K562 (cell line): ENCODE results near the gene KCTD15. TPM values are rescaled to one million over a fixed set of nuclear protein-coding genes. Genes with fewer than 3 reads are reported as not detected.

Experiments used
- ATAC-seq: fragments of 200-7000 bp; cut with Tn5 transposase; 3 replicates; pipeline ENCODE4 v1.9.1; 2020; ENCODE audit warnings: moderate library complexity
- BruUV-seq: library from RNA; stranded (reverse); fragments of 400-500 nt; replicated peaks from 2 replicates; lab custom pipeline; 2021; lab: Mats Ljungman, UMichigan
- CTCF ChIA-PET: fragments of 300-600 bp; formaldehyde crosslinking; extraction: SDS; loops from one replicate; lab custom pipeline; 2021; ENCODE audit warnings: low intra/inter-chr PET ratio; lab: Yijun Ruan, JAX
- POLR2A ChIA-PET: fragments of 300-600, 350-650 bp; sonication (Branson Sonifier 250); formaldehyde crosslinking; extraction: SDS; loops from one replicate; lab custom pipeline; 2021; ENCODE audit warnings: antibody characterized with exemption, inconsistent platforms; lab: Yijun Ruan, JAX
- DNase-seq, 4 experiments: peaks; one replicate each; pipeline versions ENCODE4 v3.0.0 to v3.0.0-alpha.2; 2011 to 2018; ENCODE audit warnings: low spot score in 3 of 4, mixed read lengths in 3 of 4; ENCODE audit errors: extremely low read depth in 1 of 4
- FAIRE-seq: peaks from 2 replicates; lab custom pipeline; 2011; peaks lifted over from hg19 to GRCh38; lab: Jason Lieb, UNC
- H2AFZ ChIP-seq: 2 replicates; pipeline ENCODE4 v1.6.0; 2011; ENCODE audit warnings: low read depth, low read length, control low read depth, inconsistent platforms
- H3K27ac ChIP-seq: fragments of 200-600 bp; 3 replicates; pipeline ENCODE4 v1.8.0; 2011; ENCODE audit warnings: low read depth, mild to moderate bottlenecking, control low read depth, inconsistent platforms, low read length, moderate library complexity, mixed read lengths; ENCODE audit errors: extremely low read depth
- H3K27me3 ChIP-seq, 2 experiments: fragments of 300-600 bp in 1 of 2; 2 replicates in 1 of 2; 3 replicates in 1 of 2; pipeline versions ENCODE4 v1.6.0 to v1.8.0; 2011; ENCODE audit warnings: inconsistent platforms in 2 of 2, low read length in 2 of 2, mild to moderate bottlenecking in 1 of 2, mixed read lengths in 1 of 2, moderate library complexity in 1 of 2; ENCODE audit not compliant: control insufficient read depth in 2 of 2, insufficient read depth in 2 of 2
- H3K36me3 ChIP-seq: fragments of 300-600 bp; 3 replicates; pipeline ENCODE4 v1.8.0; 2011; ENCODE audit warnings: mild to moderate bottlenecking, low read length, inconsistent platforms; ENCODE audit not compliant: control insufficient read depth, insufficient read depth
- H3K4me1 ChIP-seq, 2 experiments: fragments of 200-600 bp in 1 of 2; replicated peaks in 1 of 2; 2 replicates in 1 of 2; 3 replicates in 1 of 2; pipeline versions ENCODE4 v1.5.1 to v1.8.0; 2011; ENCODE audit warnings: inconsistent platforms in 2 of 2, low read length in 2 of 2, mild to moderate bottlenecking in 1 of 2, mixed read lengths in 1 of 2, moderate library complexity in 1 of 2; ENCODE audit not compliant: control insufficient read depth in 2 of 2, insufficient read depth in 2 of 2
- H3K4me2 ChIP-seq: 2 replicates; pipeline ENCODE4 v1.6.1; 2011; ENCODE audit warnings: low read length, control low read depth, inconsistent platforms, mixed read lengths; ENCODE audit not compliant: insufficient read depth
- H3K4me3 ChIP-seq: fragments of 200-600 bp; sonication (generic), shearing (Covaris generic); 2 replicates; pipeline ENCODE4 v1.5.1; 2016; ENCODE audit warnings: control low read depth, inconsistent platforms
- H3K79me2 ChIP-seq: fragments of 200-600 bp; 3 replicates; pipeline ENCODE4 v1.8.0; 2011; ENCODE audit warnings: low read length, inconsistent platforms; ENCODE audit not compliant: control insufficient read depth, insufficient read depth
- H3K9ac ChIP-seq, 2 experiments: 2 replicates each; pipeline versions ENCODE4 v1.6.0 to v1.6.1; 2011; ENCODE audit warnings: low read depth in 2 of 2, low read length in 2 of 2, control low read depth in 1 of 2, inconsistent platforms in 1 of 2, mild to moderate bottlenecking in 1 of 2, mixed read lengths in 1 of 2; ENCODE audit not compliant: insufficient read depth in 1 of 2
- H3K9me1 ChIP-seq: one replicate; pipeline ENCODE4 v1.6.0; 2011; ENCODE audit warnings: inconsistent platforms, mild to moderate bottlenecking, low read length, moderate library complexity; ENCODE audit not compliant: control insufficient read depth, insufficient read depth
- H3K9me3 ChIP-seq: replicated peaks from 2 replicates; pipeline ENCODE4 v1.5.1; 2011; ENCODE audit warnings: low read depth, low read length, inconsistent platforms; ENCODE audit not compliant: control insufficient read depth, insufficient read depth
- H4K20me1 ChIP-seq: replicated peaks from 2 replicates; pipeline ENCODE4 v1.6.1; 2011; ENCODE audit warnings: low read length, inconsistent platforms, mixed read lengths; ENCODE audit not compliant: control insufficient read depth, insufficient read depth
- BHLHE40 ChIP-seq: IDR thresholded peaks from 2 replicates; pipeline ENCODE4 v1.6.1; 2011; ENCODE audit warnings: low read length, improper control_type of control experiment
- BRF1 ChIP-seq: IDR thresholded peaks from 3 replicates; pipeline ENCODE4 v1.6.1; 2011; ENCODE audit warnings: borderline replicate concordance, mild to moderate bottlenecking; ENCODE audit not compliant: insufficient read length; ENCODE audit errors: extremely low read depth
- C11orf30 ChIP-seq: fragments of 450-650 bp; IDR thresholded peaks from 2 replicates; pipeline ENCODE4 v1.6.1; 2016; ENCODE audit warnings: low read depth, mild to moderate bottlenecking
- CTBP1 ChIP-seq: fragments of 450-650 bp; IDR thresholded peaks from 2 replicates; pipeline ENCODE4 v1.6.1; 2016; ENCODE audit warnings: borderline replicate concordance
- HNRNPLL ChIP-seq: fragments of 200-400 bp; formaldehyde crosslinking; IDR thresholded peaks from 2 replicates; pipeline ENCODE4 v1.6.1; 2017; ENCODE audit warnings: low read length, low read depth, mild to moderate bottlenecking; ENCODE audit not compliant: poor library complexity, severe bottlenecking
- KHSRP ChIP-seq: fragments of 450-650 bp; IDR thresholded peaks from 2 replicates; pipeline ENCODE4 v1.6.1; 2017
- MAFF ChIP-seq: IDR thresholded peaks from 2 replicates; pipeline ENCODE4 v1.6.1; 2012; ENCODE audit warnings: low read length, improper control_type of control experiment
- MAFG ChIP-seq: fragments of 450-650 bp; conservative IDR thresholded peaks from 2 replicates; pipeline ENCODE4 v1.6.1; 2016; ENCODE audit warnings: missing genetic modification characterization, missing compliant biosample characterization
- MCM3 ChIP-seq: fragments of 450-650 bp; IDR thresholded peaks from 2 replicates; pipeline ENCODE4 v1.6.1; 2016
- SRSF9 ChIP-seq: fragments of 200-400 bp; formaldehyde crosslinking; IDR thresholded peaks from 2 replicates; pipeline ENCODE4 v1.6.1; 2017; ENCODE audit warnings: low read depth, low read length, borderline replicate concordance
- XRCC5 ChIP-seq: fragments of 200-400 bp; formaldehyde crosslinking; IDR thresholded peaks from 2 replicates; pipeline ENCODE4 v1.6.1; 2017; ENCODE audit warnings: low read depth, mild to moderate bottlenecking, low read length
- ZNF316 ChIP-seq: fragments of 450-650 bp; IDR thresholded peaks from 2 replicates; pipeline ENCODE4 v1.6.1; 2016
- ZNF551 ChIP-seq: fragments of 250-450 bp; sonication (Bioruptor Pico); IDR thresholded peaks from 2 replicates; pipeline ENCODE4 v1.5.0; 2021; ENCODE audit warnings: mild to moderate bottlenecking, moderate library complexity
- ZNF707 ChIP-seq: fragments of 250-450 bp; sonication (Bioruptor Pico); conservative IDR thresholded peaks from 2 replicates; pipeline ENCODE4 v1.8.0; 2022; ENCODE audit warnings: inconsistent platforms, mild to moderate bottlenecking, moderate library complexity
- WGBS: fragments of 100-300 bp; shearing (Covaris generic); methylation state at CpG from one replicate; pipeline ENCODE4 v1.1.6; 2016; ENCODE audit warnings: low coverage, mixed read lengths; ENCODE audit not compliant: insufficient coverage; ENCODE audit errors: missing lambda C conversion rate; 5-methylcytosine and 5-hydroxymethylcytosine counted together
- in situ Hi-C: fragments of 300-500 bp; cut with MboI; formaldehyde crosslinking; loops from 4 replicates; pipeline ENCODE4 v1.15.0; 2018; ENCODE audit warnings: inconsistent platforms, mixed read lengths
- intact Hi-C: fragments of 100-400 bp; cut with micrococcal nuclease; formaldehyde crosslinking; loops from 2 replicates; pipeline ENCODE4 v1.14.2; 2022
- polyA plus RNA-seq, 8 experiments: library from polyadenylated mRNA; depleted of rRNA in 4 of 8; stranded (reverse) in 5 of 8; unstranded in 3 of 8; fragments of >200 nt; fragmentation: Nextera tagmentation in 2 of 8; fragmentation: Illumina TruSeq in 1 of 8; extraction: Ambion mirVana in 2 of 8; extraction: Trizol in 1 of 8; gene quantifications; 2 replicates each; pipeline versions ENCODE4 v1.2.1 to v1.2.3, GENCODE V29; 2011 to 2014; ENCODE audit warnings: inconsistent platforms in 1 of 8, missing spikeins in 1 of 8
- total RNA-seq, 7 experiments: library from RNA; depleted of rRNA in 6 of 7; stranded (reverse); fragments of >200 nt in 6 of 7; fragmentation: Illumina TruSeq in 2 of 7; extraction: Trizol in 2 of 7; gene quantifications; 2 replicates each; pipeline versions ENCODE4 v1.2.1 to v1.2.3, GENCODE V29; 2011 to 2021; ENCODE audit warnings: low replicate concordance in 1 of 7
- TF ChIP-seq, protein P1 (sequence below): sonication (generic); formaldehyde crosslinking; IDR thresholded peaks from 2 replicates; pipeline ENCODE4 v1.8.1; 2023; ENCODE audit warnings: mild to moderate bottlenecking, missing genetic modification reagents
- TF ChIP-seq, protein P2 (sequence below), 2 experiments: fragments of 200-800 bp in 1 of 2; sonication (Bioruptor generic) in 1 of 2; sonication (generic) in 1 of 2; formaldehyde crosslinking in 1 of 2; IDR thresholded peaks in 1 of 2; conservative IDR thresholded peaks in 1 of 2; 2 replicates each; pipeline versions ENCODE4 v1.5.0 to v1.6.1; 2016 to 2020; ENCODE audit warnings: missing compliant biosample characterization in 1 of 2, missing genetic modification characterization in 1 of 2, missing genetic modification reagents in 1 of 2
- TF ChIP-seq, protein P3 (sequence below), 3 experiments: IDR thresholded peaks in 2 of 3; conservative IDR thresholded peaks in 1 of 3; 2 replicates each; pipeline ENCODE4 v1.5.1; 2011 to 2012; ENCODE audit warnings: low read length in 3 of 3, mild to moderate bottlenecking in 3 of 3, control low read depth in 2 of 3, improper control_type of control experiment in 1 of 3, inconsistent platforms in 1 of 3, low read depth in 1 of 3, mixed read lengths in 1 of 3, moderate library complexity in 1 of 3; ENCODE audit not compliant: insufficient read depth in 2 of 3

KCTD15 gene
- total and polyA plus RNA-seq, 9 of the 15 experiments (the other 6 are each of a cell fraction or from before 2014, with no cell fraction given), result 1.7 to 49.0 (median 11.8) TPM

DNA sequence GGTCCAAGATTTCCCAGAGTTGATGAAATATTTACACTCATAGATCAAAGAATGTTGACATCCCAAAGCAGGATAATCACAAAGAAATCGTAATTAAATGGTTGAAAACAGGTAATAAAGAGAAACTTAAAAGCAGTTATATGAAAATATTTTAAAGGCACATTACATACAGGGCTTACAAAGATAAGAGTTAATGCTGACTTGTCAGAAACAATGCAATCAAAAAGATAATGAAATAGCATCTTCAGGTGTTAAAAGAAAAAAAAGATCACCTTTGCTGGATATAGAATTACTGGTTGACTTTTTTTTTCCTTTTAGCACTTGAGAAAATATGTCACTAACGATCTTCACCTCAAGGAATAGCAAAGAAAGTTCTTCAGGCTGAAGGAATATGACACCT is 48.8 kb downstream of the KCTD15 start:
- Histone ChIP-seq H4K20me1 (0 out of 2 replicates have a peak, but pooled peaks cover under 1% of the 10 kb centered on the region), H3K9me3 (no peaks in the 10 kb centered on the region), H3K9ac (no peak overlapping the region), H3K27me3 (peaks cover 2 to 26% of the 10 kb centered on the region in 2 experiments; a peak in 3 of 5 replicates), H3K4me2 (no peak overlapping the region), H3K9me1 (no peaks in the 10 kb centered on the region), H2AFZ (no peak overlapping the region), H3K79me2 (no peaks in the 10 kb centered on the region), H3K4me1 (no peaks in the 10 kb centered on the region), H3K36me3 (no peaks in the 10 kb centered on the region), H3K4me3 (no peak overlapping the region), H3K27ac (no peak overlapping the region)
- 0% methylated on average over 2 of the region's 2 CpGs for WGBS
- no peak for DNase-seq
- CTCF ChIA-PET, result no interaction called here
- peak; percentile 35 for FAIRE-seq
- no TSS peak for BruUV-seq
- TF ChIP-seq, protein P1, sequence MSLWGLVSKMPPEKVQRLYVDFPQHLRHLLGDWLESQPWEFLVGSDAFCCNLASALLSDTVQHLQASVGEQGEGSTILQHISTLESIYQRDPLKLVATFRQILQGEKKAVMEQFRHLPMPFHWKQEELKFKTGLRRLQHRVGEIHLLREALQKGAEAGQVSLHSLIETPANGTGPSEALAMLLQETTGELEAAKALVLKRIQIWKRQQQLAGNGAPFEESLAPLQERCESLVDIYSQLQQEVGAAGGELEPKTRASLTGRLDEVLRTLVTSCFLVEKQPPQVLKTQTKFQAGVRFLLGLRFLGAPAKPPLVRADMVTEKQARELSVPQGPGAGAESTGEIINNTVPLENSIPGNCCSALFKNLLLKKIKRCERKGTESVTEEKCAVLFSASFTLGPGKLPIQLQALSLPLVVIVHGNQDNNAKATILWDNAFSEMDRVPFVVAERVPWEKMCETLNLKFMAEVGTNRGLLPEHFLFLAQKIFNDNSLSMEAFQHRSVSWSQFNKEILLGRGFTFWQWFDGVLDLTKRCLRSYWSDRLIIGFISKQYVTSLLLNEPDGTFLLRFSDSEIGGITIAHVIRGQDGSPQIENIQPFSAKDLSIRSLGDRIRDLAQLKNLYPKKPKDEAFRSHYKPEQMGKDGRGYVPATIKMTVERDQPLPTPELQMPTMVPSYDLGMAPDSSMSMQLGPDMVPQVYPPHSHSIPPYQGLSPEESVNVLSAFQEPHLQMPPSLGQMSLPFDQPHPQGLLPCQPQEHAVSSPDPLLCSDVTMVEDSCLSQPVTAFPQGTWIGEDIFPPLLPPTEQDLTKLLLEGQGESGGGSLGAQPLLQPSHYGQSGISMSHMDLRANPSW (CRISPR knock-in tag), result no peak
- TF ChIP-seq BRF1 (no peak), KHSRP (no peak), MCM3 (no peak), MAFF (peak; percentile 34), BHLHE40 (no peak), MAFG (tag) (0 out of 2 replicates have a peak, but pooled peaks have one; percentile 38), HNRNPLL (no peak), ZNF707 (CRISPR knock-in tag) (no peak), C11orf30 (peak; percentile 57), ZNF316 (peak; percentile 82), CTBP1 (no peak), SRSF9 (no peak), ZNF551 (no peak), XRCC5 (no peak)
- TF ChIP-seq, protein P2, sequence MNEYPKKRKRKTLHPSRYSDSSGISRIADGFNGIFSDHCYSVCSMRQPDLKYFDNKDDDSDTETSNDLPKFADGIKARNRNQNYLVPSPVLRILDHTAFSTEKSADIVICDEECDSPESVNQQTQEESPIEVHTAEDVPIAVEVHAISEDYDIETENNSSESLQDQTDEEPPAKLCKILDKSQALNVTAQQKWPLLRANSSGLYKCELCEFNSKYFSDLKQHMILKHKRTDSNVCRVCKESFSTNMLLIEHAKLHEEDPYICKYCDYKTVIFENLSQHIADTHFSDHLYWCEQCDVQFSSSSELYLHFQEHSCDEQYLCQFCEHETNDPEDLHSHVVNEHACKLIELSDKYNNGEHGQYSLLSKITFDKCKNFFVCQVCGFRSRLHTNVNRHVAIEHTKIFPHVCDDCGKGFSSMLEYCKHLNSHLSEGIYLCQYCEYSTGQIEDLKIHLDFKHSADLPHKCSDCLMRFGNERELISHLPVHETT (CRISPR knock-in tag; conservative IDR thresholded peaks at IDR 0.05 in 1 of 2, IDR thresholded peaks at IDR 0.05 in 1 of 2), result no peak
- TF ChIP-seq, protein P3, sequence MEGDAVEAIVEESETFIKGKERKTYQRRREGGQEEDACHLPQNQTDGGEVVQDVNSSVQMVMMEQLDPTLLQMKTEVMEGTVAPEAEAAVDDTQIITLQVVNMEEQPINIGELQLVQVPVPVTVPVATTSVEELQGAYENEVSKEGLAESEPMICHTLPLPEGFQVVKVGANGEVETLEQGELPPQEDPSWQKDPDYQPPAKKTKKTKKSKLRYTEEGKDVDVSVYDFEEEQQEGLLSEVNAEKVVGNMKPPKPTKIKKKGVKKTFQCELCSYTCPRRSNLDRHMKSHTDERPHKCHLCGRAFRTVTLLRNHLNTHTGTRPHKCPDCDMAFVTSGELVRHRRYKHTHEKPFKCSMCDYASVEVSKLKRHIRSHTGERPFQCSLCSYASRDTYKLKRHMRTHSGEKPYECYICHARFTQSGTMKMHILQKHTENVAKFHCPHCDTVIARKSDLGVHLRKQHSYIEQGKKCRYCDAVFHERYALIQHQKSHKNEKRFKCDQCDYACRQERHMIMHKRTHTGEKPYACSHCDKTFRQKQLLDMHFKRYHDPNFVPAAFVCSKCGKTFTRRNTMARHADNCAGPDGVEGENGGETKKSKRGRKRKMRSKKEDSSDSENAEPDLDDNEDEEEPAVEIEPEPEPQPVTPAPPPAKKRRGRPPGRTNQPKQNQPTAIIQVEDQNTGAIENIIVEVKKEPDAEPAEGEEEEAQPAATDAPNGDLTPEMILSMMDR (IDR thresholded peaks at IDR 0.05 in 2 of 3, conservative IDR thresholded peaks at IDR 0.05 in 1 of 3; ENCODE audit: insufficient read depth in 2 of 3, low read depth in 1 of 3, low read length in 3 of 3), result no peak
- in situ Hi-C loops, result no loop called here
- no peak for ATAC-seq
- POLR2A ChIA-PET, result no interaction called here
- intact Hi-C loops, result no loop called here
